NCI-H2227 treated with DMSO at 0.1 percent for 48 hours (cell line): Measurements from ENCODE around the gene MEIKIN.
"Not testable (repeated sequence)": the region's sequence is repeated elsewhere in the genome, so short reads cannot be mapped to it uniquely, and the experiment has no call there.

Experiments used
- DNase-seq: peaks from one replicate; lab custom pipeline; 2025; lab: John Stamatoyannopoulos, UW

The MEIKIN gene

DNA sequence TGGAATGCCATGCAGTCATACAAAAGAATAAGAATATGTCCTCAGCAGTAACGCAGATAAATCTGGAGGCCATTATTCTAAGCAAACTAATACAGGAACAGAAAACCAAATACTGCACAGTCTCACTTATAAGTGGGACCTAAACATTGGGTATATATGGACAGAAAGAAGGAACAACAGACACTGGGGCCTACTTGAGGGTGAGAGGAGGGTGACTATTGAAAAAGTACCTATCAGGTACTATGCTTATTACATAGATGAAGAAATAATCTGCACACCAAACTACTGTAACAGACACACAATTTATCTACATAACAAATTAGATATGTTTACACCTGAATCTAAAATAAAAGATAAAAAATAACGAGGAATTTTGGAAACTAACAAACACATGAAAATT lies 38.8 kb downstream of the MEIKIN start:
- DNase-seq, result no peak

DNA sequence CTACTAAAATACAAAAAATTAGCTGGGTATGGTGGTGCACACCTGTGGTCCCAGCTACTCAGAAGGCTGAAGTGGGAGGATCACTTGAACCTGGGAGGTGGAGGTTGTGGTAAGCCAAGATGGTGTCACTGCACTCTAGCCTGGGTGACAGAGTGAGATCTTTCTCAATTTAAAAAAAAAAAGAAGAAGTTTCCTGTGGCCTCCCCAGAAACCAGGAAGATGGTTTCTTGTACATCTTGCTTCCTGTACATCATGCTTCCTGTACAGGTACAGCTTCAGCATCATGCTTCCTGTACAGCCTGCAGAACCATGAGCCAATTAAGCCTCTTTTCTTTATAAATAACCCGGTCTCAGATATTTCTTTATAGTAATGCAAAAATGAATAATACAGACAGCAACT lies 43.2 kb downstream of the MEIKIN start:
- DNase-seq, result not testable (repeated sequence)

DNA sequence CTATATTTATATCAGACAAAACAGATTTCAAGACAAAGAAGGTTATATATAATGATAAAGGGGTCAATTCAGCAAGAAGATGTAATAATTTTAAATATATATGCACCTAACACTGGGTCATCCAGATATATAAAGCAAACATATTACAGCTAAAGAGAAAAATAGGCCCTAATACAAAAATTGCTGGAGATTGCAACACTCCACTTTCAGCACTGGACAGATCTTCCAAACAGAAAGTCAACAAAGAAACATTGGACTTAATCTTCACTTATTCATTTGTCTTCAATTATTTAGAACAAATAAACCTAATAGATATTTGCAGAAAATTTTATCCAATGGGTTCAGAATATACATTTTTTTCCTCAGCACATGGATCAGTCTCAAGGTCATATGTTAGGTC lies 45.8 kb downstream of the MEIKIN start:
- no peak for DNase-seq

DNA sequence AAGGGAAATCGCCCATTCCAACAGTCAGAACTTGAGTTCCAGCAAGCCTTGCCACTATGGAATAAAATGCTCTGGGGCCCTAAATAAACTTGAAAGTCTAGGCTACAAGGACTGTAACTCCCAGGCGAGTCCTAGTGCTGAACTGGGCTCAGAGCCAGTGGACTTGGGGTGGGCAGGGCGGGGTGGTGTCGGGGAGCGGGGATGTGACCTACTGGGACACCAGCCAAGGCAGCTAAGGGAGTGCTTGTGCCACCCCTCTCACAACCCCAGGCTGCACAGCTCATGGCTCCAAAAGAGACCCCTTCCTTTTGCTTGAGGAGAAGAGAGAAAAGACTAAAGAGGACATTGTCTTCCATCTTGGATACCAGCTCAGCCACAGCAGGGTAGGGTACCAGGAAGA lies 61.5 kb downstream of the MEIKIN start:
- no peak for DNase-seq

DNA sequence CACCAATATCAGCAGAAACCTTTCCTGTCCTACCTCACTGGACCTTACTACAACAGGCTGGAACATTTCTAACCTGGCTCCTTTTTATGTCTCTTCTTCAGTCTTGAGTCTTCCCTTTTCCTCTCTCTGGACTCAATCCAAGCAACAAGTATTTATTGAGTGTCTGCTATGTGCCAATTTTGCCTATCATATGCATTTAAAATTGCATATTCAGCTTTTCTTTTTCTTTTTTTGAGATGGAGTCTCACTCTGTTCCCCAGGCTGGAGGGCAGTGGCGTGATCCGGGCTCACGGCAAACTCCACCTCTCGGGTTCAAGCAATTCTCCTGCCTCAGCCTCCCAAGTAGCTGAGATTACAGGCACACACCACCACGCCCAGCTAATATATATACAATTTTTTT lies 65.8 kb downstream of the MEIKIN start:
- DNase-seq, result no peak

DNA sequence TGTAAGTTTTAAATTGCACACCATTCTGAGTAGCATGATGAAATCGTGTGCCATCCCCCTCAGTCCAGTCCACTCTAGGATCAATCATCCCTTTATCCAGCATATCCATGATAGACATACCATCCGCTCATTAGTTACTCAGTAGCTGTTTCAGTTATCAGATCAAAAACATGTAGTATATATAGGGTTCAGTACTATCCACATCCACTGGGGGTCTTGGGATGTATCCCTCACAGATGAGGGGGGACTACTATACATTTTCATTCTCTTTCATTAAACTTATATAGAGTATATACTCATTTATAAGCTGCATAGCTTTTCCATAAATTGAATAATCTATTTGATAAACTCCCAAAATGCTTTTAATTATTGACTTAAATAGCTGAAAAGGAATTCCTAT lies 67.6 kb downstream of the MEIKIN start:
- no peak for DNase-seq

DNA sequence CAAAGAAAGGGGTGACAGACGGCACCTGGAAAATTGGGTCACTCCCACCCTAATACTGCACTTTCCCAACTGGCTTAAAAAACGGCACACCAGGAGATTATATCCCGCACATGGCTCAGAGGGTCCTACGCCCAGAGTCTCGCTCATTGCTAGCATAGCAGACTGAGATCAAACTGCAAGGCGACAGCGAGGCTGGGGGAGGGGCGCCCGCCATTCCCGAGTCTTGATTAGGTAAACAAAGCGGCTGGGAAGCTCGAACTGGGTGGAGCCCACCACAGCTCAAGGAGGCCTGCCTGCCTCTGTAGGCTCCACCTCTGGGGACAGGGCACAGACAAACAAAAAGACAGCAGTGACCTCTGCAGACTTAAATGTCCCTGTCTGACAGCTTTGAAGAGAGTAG lies 74.2 kb downstream of the MEIKIN start:
- not testable (repeated sequence) for DNase-seq

DNA sequence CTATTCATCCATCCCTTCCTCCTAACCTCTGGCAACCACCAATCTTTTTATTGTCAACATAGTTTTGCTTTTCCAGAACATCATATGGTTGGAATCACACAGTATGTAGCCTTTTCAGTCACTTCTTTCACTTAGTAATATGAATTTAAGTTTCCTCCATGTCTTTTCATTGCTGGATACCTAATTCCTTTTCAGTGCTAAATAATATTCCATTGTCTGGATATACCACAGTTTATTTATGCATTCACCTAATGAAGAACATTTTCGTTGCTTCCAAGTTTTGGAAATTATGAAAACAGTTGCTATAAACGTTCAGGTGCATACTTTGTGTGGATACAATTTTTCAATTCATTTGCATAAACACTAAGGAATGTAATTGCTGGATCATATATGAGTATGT lies 77.9 kb downstream of the MEIKIN start:
- DNase-seq, result no peak

DNA sequence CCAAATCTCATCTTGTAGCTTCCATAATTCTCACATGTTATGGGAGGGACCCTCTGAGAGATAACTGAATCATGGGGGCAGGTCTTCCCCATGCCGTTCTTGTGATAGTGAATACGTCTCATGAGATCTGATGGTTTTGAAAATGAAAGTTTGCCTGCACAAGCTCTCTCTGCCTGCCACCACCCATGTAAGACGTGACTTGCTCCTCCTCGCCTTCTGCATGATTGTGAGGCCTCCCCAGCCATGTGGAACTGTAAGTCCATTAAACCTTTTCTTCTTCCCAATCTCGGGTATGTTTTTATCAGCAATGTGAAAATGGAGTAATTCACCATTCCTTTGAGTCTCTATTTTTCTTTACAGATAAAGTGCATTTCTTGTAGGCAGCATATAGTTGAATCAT lies 81.8 kb downstream of the MEIKIN start:
- DNase-seq, result no peak

DNA sequence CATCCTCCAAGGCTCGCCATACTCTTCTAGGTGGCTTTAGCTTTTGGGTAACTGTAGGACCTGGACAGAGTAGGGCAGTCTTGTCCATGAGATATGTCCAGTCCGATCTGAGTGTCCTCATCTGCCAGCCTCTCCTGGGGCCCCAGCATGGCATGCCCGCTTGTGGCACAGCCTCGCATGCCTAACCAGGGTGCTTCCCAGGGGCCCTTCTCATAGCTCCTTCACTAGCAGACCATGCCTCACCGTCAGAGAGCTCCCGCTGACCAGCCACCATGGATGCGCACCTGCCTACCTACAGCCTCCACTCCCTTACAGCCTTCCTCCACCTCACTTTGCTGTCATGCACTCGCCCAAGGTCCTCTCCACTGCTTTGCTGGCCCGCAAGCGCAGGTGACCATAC lies 88.1 kb downstream of the MEIKIN start:
- no peak for DNase-seq

DNA sequence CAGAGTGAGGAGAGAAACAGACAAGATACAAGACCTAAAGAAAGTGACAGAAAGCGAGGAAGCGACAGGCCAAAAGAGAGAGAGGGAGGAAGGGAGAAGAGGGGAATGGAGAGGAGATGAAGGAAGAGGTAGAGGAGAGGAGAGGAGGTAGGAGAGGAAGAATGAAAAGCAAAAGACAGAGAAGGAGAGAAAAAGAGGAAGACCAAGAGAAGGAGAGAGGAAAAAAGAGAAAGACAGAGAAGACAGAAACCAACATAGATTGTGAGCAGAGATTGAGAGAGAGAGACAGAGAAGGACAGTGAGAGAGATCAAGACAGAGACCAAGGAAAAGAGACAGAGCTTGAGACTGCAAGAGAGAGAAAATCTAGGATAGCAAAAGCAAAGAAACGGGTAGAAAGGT lies 90.0 kb downstream of the MEIKIN start:
- DNase-seq, result no peak

DNA sequence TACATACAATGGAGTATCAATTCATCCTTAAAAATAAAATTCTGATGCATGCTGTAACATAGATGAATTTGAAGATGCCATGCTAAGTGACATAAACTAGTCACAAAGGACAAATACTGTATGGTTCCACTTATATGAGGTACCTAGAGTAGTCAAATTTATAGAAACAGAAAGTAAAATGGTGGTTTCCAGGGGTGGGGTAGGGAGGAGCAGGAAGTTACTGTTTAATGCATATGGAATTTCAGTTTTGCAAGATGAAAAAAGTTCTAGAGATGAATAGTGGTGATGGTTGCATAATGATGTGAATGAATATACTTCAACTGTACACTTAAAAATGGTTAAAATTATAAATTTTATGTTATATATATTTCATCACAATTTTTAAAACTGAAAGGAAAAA lies 91.3 kb downstream of the MEIKIN start:
- no peak for DNase-seq

DNA sequence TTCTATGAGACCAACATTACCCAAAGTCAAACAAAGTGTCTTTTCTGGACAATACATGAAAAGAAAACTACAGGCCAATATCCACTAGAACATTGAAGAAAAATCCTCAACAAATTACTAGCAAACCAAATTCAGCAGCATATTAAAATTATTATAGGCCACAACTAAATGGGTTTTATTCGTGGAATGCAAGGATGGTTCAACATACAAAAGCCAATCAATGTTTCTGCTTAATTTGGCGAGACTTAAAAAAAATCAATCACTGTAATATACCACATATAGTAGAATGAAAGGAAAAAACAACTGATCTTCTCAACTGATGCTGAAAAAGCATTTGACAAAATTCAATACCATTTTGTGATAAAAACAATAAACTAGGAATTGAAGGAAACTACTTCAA lies 96.8 kb downstream of the MEIKIN start:
- DNase-seq, result no peak

DNA sequence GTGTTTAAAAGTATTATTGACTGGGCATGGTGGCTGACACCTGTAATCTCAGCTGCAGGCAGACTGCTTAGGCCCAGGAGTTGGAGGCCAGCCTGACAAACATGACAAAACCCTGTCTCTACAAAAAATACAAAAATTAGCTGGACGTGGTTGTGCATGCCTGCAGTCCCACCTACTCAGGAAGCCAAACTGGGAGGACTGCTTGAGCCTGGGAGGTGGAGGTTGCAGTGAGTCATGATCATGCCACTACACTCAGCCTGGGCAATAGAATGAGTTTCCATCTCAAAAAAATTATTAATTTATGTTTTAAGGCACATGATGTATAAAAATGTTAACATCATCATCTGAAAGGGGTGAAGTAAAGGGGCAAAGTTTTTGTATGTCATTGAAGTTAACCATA lies 98.9 kb downstream of the MEIKIN start:
- no peak for DNase-seq

DNA sequence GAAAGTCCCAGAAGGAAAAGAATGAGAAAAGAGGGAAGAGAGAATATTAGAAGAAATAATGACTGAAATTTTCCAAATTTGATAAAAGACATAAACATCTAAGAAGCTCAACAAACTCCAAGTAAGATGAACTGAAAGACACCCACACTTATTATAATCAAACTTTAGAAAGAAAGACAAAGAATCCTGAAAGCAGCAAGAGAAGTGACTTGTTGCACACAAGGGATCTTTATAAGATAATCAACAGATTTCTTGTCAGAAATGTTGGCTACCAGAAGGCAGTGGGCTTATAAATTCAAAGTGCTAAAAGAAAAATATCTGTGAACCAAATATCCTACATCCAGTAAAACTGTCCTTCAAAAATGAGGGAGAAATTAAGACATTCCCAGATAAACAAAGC lies 99.6 kb downstream of the MEIKIN start:
- no peak for DNase-seq

DNA sequence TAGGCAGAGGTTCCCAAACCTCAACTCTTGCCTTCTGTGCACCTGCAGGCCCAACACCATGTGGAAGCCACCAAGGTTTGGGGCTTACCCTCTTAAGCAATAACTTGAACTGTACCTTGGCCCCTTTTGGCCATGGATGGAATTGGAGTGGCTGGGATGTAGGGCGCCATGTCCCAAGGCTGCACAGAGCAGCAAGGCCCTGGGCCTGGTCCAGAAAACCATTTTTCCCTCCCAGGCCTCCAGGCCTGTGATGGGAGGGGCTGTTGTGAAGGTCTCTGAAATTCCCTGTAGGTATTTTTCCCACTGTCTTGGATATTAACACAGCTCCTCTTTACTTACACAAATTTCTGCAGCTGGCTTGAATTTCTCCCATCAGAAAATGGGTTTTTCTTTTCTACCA lies 102.5 kb downstream of the MEIKIN start:
- DNase-seq, result not testable (repeated sequence)

DNA sequence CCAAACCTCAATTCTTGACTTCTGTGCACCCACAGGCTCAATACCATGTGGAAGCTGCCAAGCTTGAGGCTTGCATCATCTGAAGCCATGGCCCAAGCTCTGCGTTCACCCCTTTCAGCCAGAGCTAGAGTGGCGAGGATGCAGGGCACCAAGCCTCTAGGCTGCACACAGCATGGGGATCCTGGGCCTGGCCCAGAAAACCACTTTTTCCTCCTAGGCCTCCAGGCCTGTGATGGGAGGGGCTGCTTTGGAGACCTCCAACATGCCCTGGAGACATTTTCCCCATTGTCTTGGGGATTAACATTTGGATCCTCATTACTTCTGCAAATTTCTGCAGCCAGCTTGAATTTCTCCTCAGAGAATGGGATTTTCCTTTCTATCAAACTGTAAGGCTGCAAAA lies 112.8 kb downstream of the MEIKIN start:
- not testable (repeated sequence) for DNase-seq

DNA sequence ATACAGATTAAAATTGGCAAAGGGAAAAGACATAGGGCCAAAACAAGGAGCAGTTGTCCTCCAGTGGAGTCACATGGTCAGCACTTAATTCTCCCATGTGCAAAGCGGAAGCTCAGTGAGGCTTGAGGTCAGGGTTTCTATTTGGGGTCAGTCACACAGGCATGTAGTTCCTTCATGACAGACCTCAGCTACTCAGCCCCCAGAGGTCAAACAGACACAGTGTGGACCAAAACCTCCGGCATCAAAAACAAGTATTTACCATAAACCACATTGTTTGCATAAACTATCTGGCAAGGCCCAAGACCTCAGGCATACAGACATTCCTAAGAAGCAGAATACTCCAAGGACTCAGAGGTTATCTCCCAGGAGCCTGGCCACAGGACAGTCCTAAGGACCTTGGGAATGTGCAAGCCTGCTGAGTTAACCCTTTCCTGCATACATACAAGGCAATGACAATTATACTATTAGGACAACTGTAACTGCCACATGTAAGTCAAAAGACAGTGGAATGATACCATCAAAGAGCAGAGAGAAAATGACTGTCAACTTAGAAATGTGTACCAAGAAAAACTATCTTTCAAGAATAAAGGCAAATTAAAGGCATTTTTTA lies 120.0 kb downstream of the MEIKIN start:
- DNase-seq, result no peak

DNA sequence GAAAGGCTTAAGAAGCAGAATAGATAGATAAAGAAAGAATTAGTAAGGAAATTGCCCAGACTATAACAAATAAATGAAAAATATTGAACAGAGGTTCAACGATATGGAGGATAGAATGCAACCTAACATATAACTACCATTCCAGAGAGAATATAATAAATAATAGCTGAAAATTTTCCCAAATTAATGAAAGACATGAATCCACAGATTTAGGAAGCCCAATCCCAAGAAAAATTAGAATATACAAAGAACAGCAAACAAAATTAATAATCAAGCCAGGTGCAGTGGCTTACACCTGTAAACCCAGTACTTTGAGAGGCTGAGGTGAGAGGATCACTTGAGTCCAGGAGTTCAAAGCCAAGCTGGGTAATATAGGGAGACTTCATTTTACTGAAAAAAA lies 120.8 kb downstream of the MEIKIN start:
- DNase-seq, result no peak

DNA sequence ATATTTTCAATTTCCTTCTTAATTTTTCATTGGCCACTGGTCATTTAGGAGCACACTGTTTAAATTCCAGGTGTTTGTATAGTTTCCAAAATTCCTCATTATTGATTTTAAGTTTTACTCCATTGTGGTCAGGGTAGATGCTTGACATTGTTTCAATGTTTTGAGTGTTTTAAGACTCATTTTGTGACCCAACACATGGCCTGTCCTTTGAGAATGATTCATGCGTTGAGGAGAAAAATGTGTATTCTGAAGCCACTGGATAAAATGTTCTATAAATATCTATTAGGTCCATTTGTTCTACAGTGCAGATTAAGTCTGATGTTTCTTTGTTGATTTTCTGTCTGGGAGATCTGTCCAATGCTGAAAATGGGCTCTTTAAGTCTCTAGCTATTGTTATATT lies 124.2 kb downstream of the MEIKIN start:
- no peak for DNase-seq

DNA sequence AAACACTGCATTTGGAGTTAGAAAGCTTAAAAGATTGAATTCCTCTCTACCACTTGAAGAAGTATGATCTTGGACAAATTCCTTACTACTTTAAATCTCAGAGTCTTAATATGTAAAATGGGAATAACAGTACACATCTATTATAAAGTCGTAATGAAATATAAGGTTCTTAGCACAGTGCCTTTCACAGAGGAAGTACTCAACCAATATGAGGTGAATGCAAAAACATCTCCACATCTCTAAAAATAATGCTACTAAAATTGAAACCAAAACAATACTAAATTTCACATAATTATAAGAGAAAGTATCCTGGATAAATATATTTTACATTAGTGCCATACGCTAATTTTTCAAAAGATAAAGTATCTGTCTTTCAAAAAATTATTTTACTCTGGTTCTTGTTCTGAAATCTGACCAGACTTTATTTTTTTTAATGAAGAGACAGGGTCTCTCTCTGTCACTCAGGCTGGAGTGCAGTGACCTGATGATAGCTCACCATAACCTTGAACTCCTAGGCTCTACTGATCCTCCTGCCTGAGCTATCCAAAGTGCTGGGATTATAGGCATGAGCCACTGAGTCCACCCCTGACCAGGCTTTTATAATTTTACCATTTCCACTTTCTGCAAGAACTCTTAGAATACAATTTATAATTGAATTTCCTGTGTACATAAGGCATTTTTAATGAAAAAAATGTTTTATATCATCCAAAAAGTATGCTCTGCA lies 127.3 kb downstream of the MEIKIN start:
- DNase-seq, result no peak

DNA sequence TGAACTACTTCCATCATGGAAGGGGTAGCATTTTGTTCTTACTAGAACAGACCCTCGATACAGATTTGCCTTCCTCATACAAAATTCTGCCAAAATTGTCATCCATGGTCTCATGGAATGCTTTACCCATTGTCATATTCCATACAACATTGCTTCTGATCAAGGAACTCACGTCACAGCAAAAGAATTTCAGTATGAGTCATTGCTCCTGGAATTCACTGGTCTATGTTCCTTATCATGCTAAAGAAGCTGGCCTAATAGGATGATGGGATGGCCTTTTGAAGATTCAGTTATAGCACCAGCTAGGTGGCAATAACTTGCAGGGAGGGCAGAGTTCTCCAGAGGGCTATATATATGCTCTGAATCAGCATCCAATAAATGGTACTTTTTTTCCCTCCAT lies 130.5 kb downstream of the MEIKIN start:
- DNase-seq, result no peak

DNA sequence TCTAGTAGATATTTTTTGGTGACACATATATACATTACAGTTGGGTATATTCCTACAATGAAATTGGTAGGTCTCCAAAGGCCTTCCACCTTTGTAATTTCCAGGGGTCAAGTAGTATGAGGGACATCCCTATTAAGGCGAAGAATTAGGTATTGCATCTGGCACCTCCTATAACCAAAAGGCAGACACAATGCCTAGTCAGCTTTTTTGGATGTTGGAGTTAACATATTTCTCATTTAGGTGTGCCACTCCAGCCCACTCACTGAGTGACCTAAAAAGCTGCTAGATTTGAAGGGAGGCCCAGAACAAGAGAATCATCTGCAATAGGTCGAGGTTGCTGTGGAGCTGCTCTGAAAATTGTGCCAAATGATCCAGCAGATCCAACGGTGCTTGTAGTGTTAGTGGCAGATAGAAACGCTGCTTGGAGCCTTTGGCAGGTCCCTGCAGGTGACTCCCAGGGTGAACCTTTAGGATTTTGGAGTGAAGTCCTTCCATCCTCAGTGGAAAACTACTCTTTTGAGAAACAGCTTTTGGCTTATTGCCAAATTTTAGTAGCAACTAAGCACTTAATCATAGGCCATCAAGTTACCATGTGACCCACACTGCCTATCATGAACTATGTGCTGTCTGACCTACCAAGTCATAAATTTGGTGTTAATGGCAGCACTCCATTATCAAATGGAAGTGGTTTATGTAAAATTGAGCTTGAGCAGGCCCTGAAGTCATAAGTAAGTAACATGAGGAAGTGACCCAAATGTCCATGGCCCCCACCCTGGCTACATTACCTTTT lies 132.9 kb downstream of the MEIKIN start:
- peak; percentile 17 for DNase-seq
